Measurements from ENCODE around the gene CCSAP.
"Not testable (repeated sequence)": the region's sequence is repeated elsewhere in the genome, so short reads cannot be mapped to it uniquely, and the experiment has no call there.

The CCSAP gene

DNA sequence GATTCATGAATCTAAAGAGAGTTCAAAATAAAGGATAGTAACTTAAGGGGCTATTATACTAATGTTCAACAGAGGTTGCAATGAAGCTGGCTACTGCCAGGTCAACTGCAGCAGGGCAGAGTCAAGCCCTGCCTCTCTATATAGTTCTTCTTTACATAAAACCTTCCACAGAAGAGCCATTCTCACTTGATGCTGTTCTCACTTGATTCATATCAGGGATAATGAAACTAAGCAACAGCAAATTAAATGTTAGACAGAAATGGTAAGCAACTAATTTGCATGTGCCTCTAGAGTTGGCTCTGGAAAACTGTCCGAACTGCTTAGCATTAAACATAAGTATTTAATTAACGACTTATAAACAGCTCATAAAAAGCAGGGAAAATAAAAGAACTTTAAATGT, 17.4 kb downstream of the CCSAP start:
- no peak for DNase-seq

DNA sequence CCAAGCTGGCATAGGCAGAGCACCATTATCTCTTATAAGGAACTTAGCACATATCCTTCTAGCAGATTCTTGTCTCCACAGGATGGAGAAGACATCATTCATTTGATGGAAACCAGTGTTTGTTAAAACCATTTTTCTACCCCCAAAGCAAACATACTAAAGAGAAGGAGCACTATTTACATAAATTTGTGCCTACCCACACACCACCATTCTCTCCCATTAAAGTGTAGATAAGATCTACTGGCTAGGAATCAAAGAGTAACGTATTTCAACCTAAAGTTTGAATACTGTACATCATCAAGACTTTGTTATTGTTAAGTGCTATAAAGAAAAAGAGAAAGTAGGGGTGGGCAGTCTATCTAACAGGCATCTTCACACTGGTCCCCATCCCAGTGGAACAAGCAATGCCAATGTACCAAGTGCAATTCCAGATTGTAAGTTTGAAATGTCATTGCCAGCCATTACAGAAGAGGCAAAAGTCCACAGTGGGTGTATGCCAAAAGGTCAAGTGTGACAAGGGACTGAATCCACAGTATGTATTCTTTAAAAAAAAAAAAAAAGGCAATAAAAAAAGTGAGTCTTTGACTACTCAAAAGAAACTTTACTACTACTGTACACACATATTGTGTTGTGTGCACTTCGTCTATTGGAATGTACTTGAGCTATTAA, 18.8 kb downstream of the CCSAP start:
- no peak for DNase-seq

DNA sequence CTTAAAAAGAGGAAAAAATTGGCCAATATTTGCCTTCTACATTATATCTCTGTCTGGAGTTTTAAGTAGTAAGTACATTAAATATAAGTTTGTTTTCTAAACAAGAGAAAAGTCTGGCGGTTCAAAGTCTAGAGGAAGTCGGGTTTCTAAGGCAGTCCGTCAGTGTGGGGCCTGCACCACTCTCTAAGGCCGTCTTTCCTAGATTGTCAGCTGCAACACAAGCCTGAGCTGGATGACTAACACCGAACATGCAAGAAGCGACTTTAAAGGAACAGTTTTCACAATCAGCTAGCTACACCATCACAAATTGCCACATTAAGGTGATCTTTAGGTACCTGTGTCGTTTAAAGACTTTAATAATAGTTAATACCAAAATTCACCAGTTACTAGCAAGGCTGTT, 19.6 kb downstream of the CCSAP start:
- no peak for DNase-seq

DNA sequence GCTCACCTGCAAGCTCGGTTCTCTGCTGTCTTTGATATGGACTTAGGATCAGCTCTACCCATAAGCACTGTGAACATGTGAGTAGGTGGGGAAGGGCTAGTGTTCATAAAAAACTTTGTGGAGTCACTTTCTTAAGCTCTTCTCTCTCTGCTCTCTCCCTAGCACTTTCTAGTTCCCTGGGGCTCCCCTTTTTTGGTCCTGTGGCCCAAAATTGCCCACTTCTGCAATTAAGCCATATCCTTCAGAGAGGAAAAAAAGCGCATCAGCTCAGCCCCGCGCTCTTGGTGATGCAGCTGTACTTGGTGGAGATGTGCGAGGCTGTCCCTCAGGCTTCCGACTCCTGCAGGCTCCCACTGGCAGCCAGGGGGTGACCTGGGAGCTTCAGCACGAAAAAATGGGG, 23.4 kb downstream of the CCSAP start:
- no peak for DNase-seq

DNA sequence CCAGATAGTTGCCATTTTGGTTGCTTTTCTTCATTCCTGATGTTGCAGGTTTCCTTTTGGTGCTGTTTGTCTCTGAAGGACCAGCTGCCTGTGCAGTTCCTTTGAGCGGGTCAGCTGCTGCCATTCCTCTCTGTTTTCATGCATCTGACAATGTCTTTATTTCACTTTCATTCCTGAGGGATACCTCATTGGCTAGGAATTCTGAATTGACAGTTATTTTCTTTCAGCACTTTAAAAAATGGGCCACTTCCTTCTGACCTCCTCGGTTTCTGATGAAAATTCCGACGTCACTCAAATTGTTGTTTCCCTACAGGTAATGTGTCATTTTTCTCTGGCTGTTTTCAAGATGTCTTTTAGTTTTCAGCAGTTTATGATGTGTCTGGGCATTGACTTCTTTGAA, 24.8 kb downstream of the CCSAP start:
- no peak for DNase-seq

DNA sequence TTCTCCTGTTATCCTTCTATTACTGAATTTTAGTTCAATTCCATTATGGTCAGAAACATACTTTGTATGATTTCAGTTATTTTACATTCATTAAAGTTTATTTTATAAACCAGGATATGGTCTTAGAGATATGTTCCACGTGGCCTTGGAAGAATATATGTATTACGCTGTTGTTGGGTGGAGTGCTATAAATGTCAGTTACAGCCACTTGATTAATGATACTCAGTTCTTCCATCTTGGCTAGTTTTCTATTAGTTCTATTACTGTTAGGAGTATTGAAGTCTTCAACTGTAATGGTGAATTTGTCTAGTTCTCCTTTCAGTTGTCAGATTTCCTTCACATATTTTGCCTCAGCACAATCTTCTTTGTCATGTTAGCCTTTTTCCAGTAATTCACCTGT, 26.7 kb downstream of the CCSAP start:
- no peak for DNase-seq

GRCh38 chr1:229310833-229311232, 32.0 kb downstream of the CCSAP start:
- no peak for DNase-seq

GRCh38 chr1:229309684-229310083, 33.2 kb downstream of the CCSAP start:
- no peak for DNase-seq

GRCh38 chr1:229309074-229309473, 33.8 kb downstream of the CCSAP start:
- DNase-seq, result no peak

DNA sequence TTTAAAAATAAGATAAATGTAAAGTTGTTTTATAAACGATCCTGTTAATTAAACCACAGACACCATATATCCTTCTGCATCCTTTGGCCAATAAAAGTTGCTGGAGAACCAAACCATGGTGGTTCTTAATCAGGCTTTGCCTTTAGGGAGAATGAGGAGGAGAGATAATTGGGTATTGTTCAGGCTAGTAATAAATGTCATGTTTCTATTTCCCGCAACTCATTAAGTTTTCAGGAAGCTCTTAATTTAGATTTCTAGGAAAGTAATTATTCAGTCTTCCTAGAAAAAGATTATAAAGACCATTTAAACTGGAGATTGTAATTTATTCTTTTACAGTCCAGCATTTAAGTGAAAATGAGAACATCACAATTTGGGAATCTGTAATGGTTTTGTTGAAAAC, 37.5 kb downstream of the CCSAP start:
- DNase-seq, result no peak

GRCh38 chr1:229303855-229304254, 39.0 kb downstream of the CCSAP start:
- DNase-seq, result no peak

DNA sequence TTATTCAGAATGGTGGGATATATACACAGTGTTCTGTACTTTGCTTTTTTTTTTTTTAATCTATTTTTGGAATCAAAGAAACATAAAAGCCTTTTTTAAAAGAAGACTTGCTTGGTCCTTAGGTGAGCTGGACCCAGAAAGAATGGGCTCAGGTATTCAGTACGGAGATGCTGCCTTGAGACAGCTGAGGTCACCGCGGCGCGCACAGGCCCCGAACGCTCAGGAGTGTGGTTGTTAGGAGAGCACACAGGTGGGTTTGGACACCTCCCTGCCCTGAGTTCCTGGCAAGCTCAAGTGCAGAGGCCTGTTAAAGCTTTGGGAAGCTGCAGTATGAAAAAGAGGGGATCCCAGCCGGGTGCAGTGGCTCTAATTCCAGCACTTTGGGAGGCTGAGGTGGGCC, 40.1 kb downstream of the CCSAP start:
- no peak for DNase-seq

DNA sequence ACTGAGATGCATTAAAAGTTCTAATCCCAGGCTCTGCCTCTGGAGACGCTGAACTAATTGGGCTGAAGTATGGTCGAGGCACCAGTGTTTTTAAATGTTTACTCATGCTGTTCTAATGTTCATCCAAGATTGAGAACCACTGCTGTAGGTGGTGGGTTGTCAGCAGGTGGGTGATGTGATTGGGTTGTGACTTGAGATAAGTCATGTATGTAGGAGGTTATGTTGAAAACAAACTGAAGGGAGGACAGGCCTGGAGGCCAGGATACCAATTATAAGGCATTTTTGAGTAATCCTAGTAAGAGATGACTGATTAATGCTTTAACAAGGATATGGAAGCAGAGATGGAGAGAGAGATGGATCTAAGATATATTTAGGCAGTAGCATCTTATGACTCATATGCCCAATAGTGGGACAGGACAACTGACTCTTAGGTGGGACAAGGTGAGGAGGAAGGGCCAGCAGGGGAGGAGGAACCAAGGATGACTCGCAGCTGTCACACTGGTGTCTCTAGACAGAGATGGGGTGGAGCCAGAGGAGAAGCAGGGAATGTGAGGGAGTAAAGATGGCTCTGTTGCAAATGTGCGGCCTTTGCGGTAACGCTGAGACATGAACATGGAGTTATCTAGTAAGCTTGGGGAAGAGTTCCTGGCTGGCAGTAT, 42.6 kb downstream of the CCSAP start:
- no peak for DNase-seq

- DNase-seq, result no peak
These were observed 43.9 kb downstream of the CCSAP start for GRCh38 chr1:229298887-229299503.

GRCh38 chr1:229298420-229298819, 44.4 kb downstream of the CCSAP start:
- no peak for DNase-seq

DNA sequence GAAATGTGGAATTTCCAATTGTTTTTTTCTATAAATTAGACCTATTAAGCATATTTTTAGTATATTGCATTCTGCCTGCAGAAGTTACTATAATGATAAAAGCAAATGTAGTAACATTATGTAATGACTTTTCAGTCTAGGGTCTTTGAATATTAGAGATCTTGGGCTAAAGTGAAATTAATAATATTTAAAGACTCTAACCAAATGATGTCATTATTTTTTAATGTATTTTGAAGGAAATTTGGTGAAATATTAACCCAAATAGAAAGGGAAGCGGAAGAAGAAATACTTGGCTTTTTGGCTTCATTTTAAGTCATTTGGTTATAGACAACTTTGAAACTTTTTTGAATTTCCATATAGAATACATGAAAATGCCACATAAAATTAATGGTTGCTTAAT, 45.1 kb downstream of the CCSAP start:
- no peak for DNase-seq

- no peak for DNase-seq
These were observed 46.3 kb downstream of the CCSAP start for GRCh38 chr1:229296541-229296941.

- DNase-seq, result no peak
These were observed 47.1 kb downstream of the CCSAP start for GRCh38 chr1:229295745-229296144.

- no peak for DNase-seq
These were observed 49.2 kb downstream of the CCSAP start for GRCh38 chr1:229293528-229294204.

- DNase-seq, result not testable (repeated sequence)
These were observed 51.2 kb downstream of the CCSAP start for GRCh38 chr1:229291686-229292085.

- no peak for DNase-seq
These were observed 54.3 kb downstream of the CCSAP start for GRCh38 chr1:229288516-229288915.

GRCh38 chr1:229287267-229287666, 55.6 kb downstream of the CCSAP start:
- no peak for DNase-seq

GRCh38 chr1:229286099-229286766, 56.6 kb downstream of the CCSAP start:
- DNase-seq, result no peak

Data from right forelimb (tissue), 1 donor.